ENCODE results near the gene TMEM131L.
"Not testable (repeated sequence)": the region's sequence is repeated elsewhere in the genome, so short reads cannot be mapped to it uniquely, and the experiment has no call there.

The TMEM131L gene

GRCh38 chr4:153564630-153565525 lies 98.7 kb downstream of the TMEM131L start:
- no peaks in the 10 kb centered on the region for H3K4me1 ChIP-seq (ENCODE audit: control insufficient read depth, insufficient read depth, low read length, poor library complexity, severe bottlenecking)
- peaks cover 19% of the 10 kb centered on the region for H3K36me3 ChIP-seq (ENCODE audit: control insufficient read depth, insufficient read depth, low read length)
- no peak overlapping the region for H3K27ac ChIP-seq (ENCODE audit: low read depth, low read length, severe bottlenecking)
- no peak overlapping the region for H3K4me3 ChIP-seq (ENCODE audit: extremely low read depth, insufficient read depth, low read length, poor library complexity, severe bottlenecking)
- 90 to 92% methylated on average over 4 to 5 of the region's 7 CpGs for WGBS, 2 experiments (ENCODE audit: insufficient coverage in 2 of 2)
- H3K9me3 ChIP-seq (ENCODE audit: control insufficient read depth, low read length), result no peaks in the 10 kb centered on the region

- Histone ChIP-seq H3K4me1 (ENCODE audit: control insufficient read depth, insufficient read depth, low read length, poor library complexity, severe bottlenecking) (no peaks in the 10 kb centered on the region), H3K36me3 (ENCODE audit: control insufficient read depth, insufficient read depth, low read length) (peaks cover 7% of the 10 kb centered on the region), H3K4me3 (ENCODE audit: extremely low read depth, insufficient read depth, low read length, poor library complexity, severe bottlenecking) (no peak overlapping the region), H3K9me3 (ENCODE audit: control insufficient read depth, low read length) (no peaks in the 10 kb centered on the region), H3K27ac (ENCODE audit: low read depth, low read length, severe bottlenecking) (no peak overlapping the region)
- 95 to 100% methylated on average over 6 to 7 of the region's 8 CpGs for WGBS, 2 experiments (ENCODE audit: insufficient coverage in 2 of 2)
Measured at GRCh38 chr4:153566631-153567150, 100.5 kb downstream of the TMEM131L start.

- WGBS, 2 experiments (ENCODE audit: insufficient coverage in 2 of 2), result 100% methylated on average over 1 of the region's 3 CpGs; no CpG with 5 or more reads in 1 of the 2 experiments
- not testable (repeated sequence) for H3K4me1 ChIP-seq (ENCODE audit: control insufficient read depth, insufficient read depth, low read length, poor library complexity, severe bottlenecking); H3K9me3 ChIP-seq (ENCODE audit: control insufficient read depth, low read length); H3K4me3 ChIP-seq (ENCODE audit: extremely low read depth, insufficient read depth, low read length, poor library complexity, severe bottlenecking); H3K27ac ChIP-seq (ENCODE audit: low read depth, low read length, severe bottlenecking); H3K36me3 ChIP-seq (ENCODE audit: control insufficient read depth, insufficient read depth, low read length)
Measured at GRCh38 chr4:153567660-153568059, 101.5 kb downstream of the TMEM131L start.

GRCh38 chr4:153570228-153570973 lies 104.2 kb downstream of the TMEM131L start:
- Histone ChIP-seq H3K4me1 (ENCODE audit: control insufficient read depth, insufficient read depth, low read length, poor library complexity, severe bottlenecking) (no peaks in the 10 kb centered on the region), H3K36me3 (ENCODE audit: control insufficient read depth, insufficient read depth, low read length) (peaks cover 7% of the 10 kb centered on the region), H3K9me3 (ENCODE audit: control insufficient read depth, low read length) (no peaks in the 10 kb centered on the region), H3K27ac (ENCODE audit: low read depth, low read length, severe bottlenecking) (no peak overlapping the region), H3K4me3 (ENCODE audit: extremely low read depth, insufficient read depth, low read length, poor library complexity, severe bottlenecking) (no peak overlapping the region)
- 93 to 96% methylated on average over 7 of the region's 12 CpGs for WGBS, 2 experiments (ENCODE audit: insufficient coverage in 2 of 2)

- Histone ChIP-seq H3K9me3 (ENCODE audit: control insufficient read depth, low read length) (no peaks in the 10 kb centered on the region), H3K27ac (ENCODE audit: low read depth, low read length, severe bottlenecking) (no peak overlapping the region), H3K4me1 (ENCODE audit: control insufficient read depth, insufficient read depth, low read length, poor library complexity, severe bottlenecking) (no peaks in the 10 kb centered on the region), H3K4me3 (ENCODE audit: extremely low read depth, insufficient read depth, low read length, poor library complexity, severe bottlenecking) (no peak overlapping the region), H3K36me3 (ENCODE audit: control insufficient read depth, insufficient read depth, low read length) (peaks cover 7% of the 10 kb centered on the region)
- WGBS, 2 experiments (ENCODE audit: insufficient coverage in 2 of 2), result 100% methylated on average over 2 of the region's 4 CpGs
Measured at GRCh38 chr4:153571006-153571545, 104.9 kb downstream of the TMEM131L start.

GRCh38 chr4:153572609-153573008 lies 106.4 kb downstream of the TMEM131L start:
- H3K27ac ChIP-seq (ENCODE audit: low read depth, low read length, severe bottlenecking), result no peak overlapping the region
- no peaks in the 10 kb centered on the region for H3K9me3 ChIP-seq (ENCODE audit: control insufficient read depth, low read length)
- no peaks in the 10 kb centered on the region for H3K4me1 ChIP-seq (ENCODE audit: control insufficient read depth, insufficient read depth, low read length, poor library complexity, severe bottlenecking)
- H3K36me3 ChIP-seq (ENCODE audit: control insufficient read depth, insufficient read depth, low read length), result no peaks in the 10 kb centered on the region
- H3K4me3 ChIP-seq (ENCODE audit: extremely low read depth, insufficient read depth, low read length, poor library complexity, severe bottlenecking), result no peak overlapping the region
- no CpG with 5 or more reads among the region's 3 CpGs for WGBS, 2 experiments (ENCODE audit: insufficient coverage in 2 of 2)

- Histone ChIP-seq H3K4me1 (ENCODE audit: control insufficient read depth, insufficient read depth, low read length, poor library complexity, severe bottlenecking) (no peaks in the 10 kb centered on the region), H3K27ac (ENCODE audit: low read depth, low read length, severe bottlenecking) (no peak overlapping the region), H3K36me3 (ENCODE audit: control insufficient read depth, insufficient read depth, low read length) (no peaks in the 10 kb centered on the region), H3K4me3 (ENCODE audit: extremely low read depth, insufficient read depth, low read length, poor library complexity, severe bottlenecking) (no peak overlapping the region), H3K9me3 (ENCODE audit: control insufficient read depth, low read length) (no peaks in the 10 kb centered on the region)
- WGBS, 2 experiments (ENCODE audit: insufficient coverage in 2 of 2), result 92 to 95% methylated on average over 6 to 7 of the region's 7 CpGs
Measured at GRCh38 chr4:153573221-153573620, 107.1 kb downstream of the TMEM131L start.

GRCh38 chr4:153573881-153574802 lies 108.0 kb downstream of the TMEM131L start:
- H3K4me1 ChIP-seq (ENCODE audit: control insufficient read depth, insufficient read depth, low read length, poor library complexity, severe bottlenecking), result no peaks in the 10 kb centered on the region
- H3K4me3 ChIP-seq (ENCODE audit: extremely low read depth, insufficient read depth, low read length, poor library complexity, severe bottlenecking), result no peak overlapping the region
- WGBS, 2 experiments (ENCODE audit: insufficient coverage in 2 of 2), result 89 to 100% methylated on average over 4 of the region's 4 CpGs

GRCh38 chr4:153576443-153576774 lies 110.2 kb downstream of the TMEM131L start:
- Histone ChIP-seq H3K9me3 (ENCODE audit: control insufficient read depth, low read length) (no peaks in the 10 kb centered on the region), H3K4me3 (ENCODE audit: extremely low read depth, insufficient read depth, low read length, poor library complexity, severe bottlenecking) (no peak overlapping the region), H3K27ac (ENCODE audit: low read depth, low read length, severe bottlenecking) (no peak overlapping the region), H3K36me3 (ENCODE audit: control insufficient read depth, insufficient read depth, low read length) (no peaks in the 10 kb centered on the region), H3K4me1 (ENCODE audit: control insufficient read depth, insufficient read depth, low read length, poor library complexity, severe bottlenecking) (no peaks in the 10 kb centered on the region)
- no CpG with 5 or more reads among the region's 2 CpGs for WGBS, 2 experiments (ENCODE audit: insufficient coverage in 2 of 2)

More at GRCh38 chr4:153573881-153574802, 108.0 kb downstream of the TMEM131L start:
- no peaks in the 10 kb centered on the region for H3K36me3 ChIP-seq (ENCODE audit: control insufficient read depth, insufficient read depth, low read length)
- no peaks in the 10 kb centered on the region for H3K9me3 ChIP-seq (ENCODE audit: control insufficient read depth, low read length)
- no peak overlapping the region for H3K27ac ChIP-seq (ENCODE audit: low read depth, low read length, severe bottlenecking)

GRCh38 chr4:153577053-153577452 lies 110.9 kb downstream of the TMEM131L start:
- no peak overlapping the region for H3K27ac ChIP-seq (ENCODE audit: low read depth, low read length, severe bottlenecking)
- no peaks in the 10 kb centered on the region for H3K4me1 ChIP-seq (ENCODE audit: control insufficient read depth, insufficient read depth, low read length, poor library complexity, severe bottlenecking)
- 90 to 97% methylated on average over 5 of the region's 5 CpGs for WGBS, 2 experiments (ENCODE audit: insufficient coverage in 2 of 2)
- H3K4me3 ChIP-seq (ENCODE audit: extremely low read depth, insufficient read depth, low read length, poor library complexity, severe bottlenecking), result no peak overlapping the region
- no peaks in the 10 kb centered on the region for H3K9me3 ChIP-seq (ENCODE audit: control insufficient read depth, low read length)
- no peaks in the 10 kb centered on the region for H3K36me3 ChIP-seq (ENCODE audit: control insufficient read depth, insufficient read depth, low read length)

Data from mesodermal cell (in vitro differentiated cells).